GM21515 (cell line): ENCODE measurements around the gene TASP1.

Source experiments
- ATAC-seq: cut with Tn5 transposase; IDR thresholded peaks from one replicate; pipeline ENCODE4 v1.9.1; 2021; ENCODE audit not compliant: unreplicated experiment

TASP1 gene

GRCh38 chr20:13447385-13448180 is 191.1 kb downstream of the TASP1 start:
- ATAC-seq, result no peak

GRCh38 chr20:13443690-13444089 is 195.0 kb downstream of the TASP1 start:
- ATAC-seq, result no peak

GRCh38 chr20:13442986-13443385 is 195.7 kb downstream of the TASP1 start:
- no peak for ATAC-seq

GRCh38 chr20:13441388-13441787 is 197.3 kb downstream of the TASP1 start:
- ATAC-seq, result no peak

GRCh38 chr20:13436530-13436929 is 202.2 kb downstream of the TASP1 start:
- ATAC-seq, result no peak

- ATAC-seq, result no peak
Measured at GRCh38 chr20:13432126-13432525, 206.6 kb downstream of the TASP1 start.

- ATAC-seq, result peak; percentile 86
Measured at GRCh38 chr20:13430346-13431002, 208.3 kb downstream of the TASP1 start.

- ATAC-seq, result no peak
Measured at GRCh38 chr20:13428684-13429083, 210.0 kb downstream of the TASP1 start.

- ATAC-seq, result no peak
Measured at GRCh38 chr20:13426870-13427269, 211.9 kb downstream of the TASP1 start.

GRCh38 chr20:13425381-13426135 is 213.2 kb downstream of the TASP1 start:
- ATAC-seq, result no peak

- ATAC-seq, result no peak
Measured at GRCh38 chr20:13424174-13424833, 214.4 kb downstream of the TASP1 start.

- ATAC-seq, result no peak
Measured at GRCh38 chr20:13423472-13424173, 215.1 kb downstream of the TASP1 start.

GRCh38 chr20:13422637-13423036 is 216.1 kb downstream of the TASP1 start:
- ATAC-seq, result no peak

- ATAC-seq, result no peak
Measured at GRCh38 chr20:13420625-13421024, 218.1 kb downstream of the TASP1 start.

GRCh38 chr20:13419477-13419876 is 219.3 kb downstream of the TASP1 start:
- ATAC-seq, result no peak

- no peak for ATAC-seq
Measured at GRCh38 chr20:13418263-13419229, 220.2 kb downstream of the TASP1 start.

- no peak for ATAC-seq
Measured at GRCh38 chr20:13416531-13416930, 222.2 kb downstream of the TASP1 start.

- no peak for ATAC-seq
Measured at GRCh38 chr20:13412806-13413445, 225.8 kb downstream of the TASP1 start.

GRCh38 chr20:13404293-13404692 is 234.4 kb downstream of the TASP1 start:
- ATAC-seq, result no peak
